GM19324 (cell line): ENCODE measurements around the gene BMP8B.

ENCODE experiments used
- ATAC-seq: cut with Tn5 transposase; IDR thresholded peaks from one replicate; pipeline ENCODE4 v1.9.1; 2021; ENCODE audit warnings: mild to moderate bottlenecking, moderate library complexity; ENCODE audit not compliant: unreplicated experiment, low FRiP score

The BMP8B gene

GRCh38 chr1:39729030-39729429 lies 59.6 kb downstream of the BMP8B start:
- ATAC-seq = no peak

DNA sequence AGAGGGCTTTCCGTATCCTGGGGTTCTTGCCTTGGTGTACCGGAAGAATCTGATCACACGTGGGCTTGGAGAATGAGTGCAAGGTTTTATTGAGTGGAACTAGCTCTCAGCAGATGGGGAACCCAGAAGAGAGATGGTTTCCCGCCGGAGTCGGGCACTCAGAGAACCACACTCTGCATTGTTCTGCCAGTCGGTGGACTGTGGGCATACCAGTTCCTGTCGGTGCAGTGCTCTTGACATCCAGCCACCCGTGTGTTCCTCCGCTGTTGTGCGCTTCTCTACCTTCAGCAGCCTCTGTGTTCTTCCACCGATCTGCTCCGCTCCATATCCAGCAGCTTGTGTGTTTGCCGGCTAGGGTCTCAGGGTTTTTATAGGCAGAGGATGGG lies 60.7 kb downstream of the BMP8B start:
- ATAC-seq = no peak

DNA sequence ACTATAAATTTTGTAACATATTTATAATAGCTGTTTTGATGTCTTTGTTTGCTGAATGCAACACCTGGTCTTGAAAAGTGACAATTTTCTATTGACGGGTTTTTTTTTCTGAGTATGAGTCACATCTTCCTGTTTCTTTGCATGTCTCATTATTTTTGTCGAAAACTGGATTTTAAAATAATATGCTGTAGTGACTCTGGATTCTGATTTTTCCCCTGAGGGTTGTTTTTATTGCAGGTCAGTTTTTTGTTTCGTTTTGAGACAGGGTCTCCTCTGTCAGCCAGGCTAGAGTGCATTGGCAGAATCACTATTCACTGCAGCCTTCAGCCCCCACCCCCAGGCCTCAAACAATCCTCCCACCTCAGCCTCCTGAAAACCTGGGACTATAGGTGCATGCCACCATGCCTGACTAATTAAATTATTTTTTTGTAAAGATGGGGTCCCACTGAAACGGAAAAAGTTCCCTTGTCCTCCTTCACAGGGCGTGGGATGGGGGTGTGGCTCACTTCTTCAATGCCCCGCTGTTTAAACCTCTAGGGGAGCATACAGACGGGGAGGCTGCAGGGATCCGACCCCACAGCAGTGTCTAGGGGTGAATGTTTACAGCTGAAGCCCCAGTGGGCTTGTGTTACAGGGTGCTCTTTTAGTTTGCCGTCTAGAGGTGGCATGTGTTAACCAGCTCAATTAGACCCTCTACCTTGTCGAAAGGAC lies 61.3 kb downstream of the BMP8B start:
- ATAC-seq = no peak

- no peak for ATAC-seq
These were observed 62.1 kb downstream of the BMP8B start for GRCh38 chr1:39726600-39726999.

DNA sequence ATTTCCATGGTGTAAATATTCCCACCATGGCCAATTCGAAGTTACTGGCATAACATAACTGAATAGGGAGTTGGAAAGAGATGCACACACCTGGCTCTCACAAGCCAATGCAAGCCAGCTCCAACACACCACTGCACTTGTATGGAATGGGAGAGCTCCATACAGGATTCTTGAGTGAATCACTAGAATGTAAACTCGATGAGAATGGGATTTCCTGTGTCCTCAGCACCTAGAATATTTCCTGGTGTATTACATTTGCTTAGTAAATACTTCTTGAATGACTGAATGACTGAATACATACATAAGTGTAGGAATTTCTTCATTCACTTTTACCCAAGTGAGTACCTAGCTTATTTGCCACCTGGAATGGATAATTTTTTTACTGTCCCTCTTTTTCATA lies 66.2 kb downstream of the BMP8B start:
- no peak for ATAC-seq

GRCh38 chr1:39721664-39722063 lies 67.0 kb downstream of the BMP8B start:
- ATAC-seq = no peak

GRCh38 chr1:39720094-39720999 lies 68.3 kb downstream of the BMP8B start:
- no peak for ATAC-seq

GRCh38 chr1:39717809-39718208 lies 70.9 kb downstream of the BMP8B start:
- ATAC-seq = no peak

DNA sequence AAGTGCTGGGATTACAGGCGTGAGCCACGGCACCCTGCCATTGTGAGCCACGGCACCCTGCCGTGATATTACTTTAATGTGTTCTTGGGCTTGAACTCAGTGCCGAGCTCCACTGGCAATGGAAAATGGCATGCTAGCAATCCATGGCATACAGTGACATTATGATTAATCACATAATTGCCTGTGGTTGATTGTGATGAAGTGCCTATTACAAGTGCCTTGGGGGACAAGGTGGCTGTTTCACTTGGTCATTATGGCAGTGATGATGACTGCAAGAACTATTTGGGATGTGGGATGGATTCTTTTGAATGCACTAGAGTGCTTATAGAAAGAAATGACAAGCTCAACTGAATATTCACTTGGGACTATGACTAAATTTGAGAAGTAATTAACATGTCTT lies 75.1 kb downstream of the BMP8B start:
- no peak for ATAC-seq

DNA sequence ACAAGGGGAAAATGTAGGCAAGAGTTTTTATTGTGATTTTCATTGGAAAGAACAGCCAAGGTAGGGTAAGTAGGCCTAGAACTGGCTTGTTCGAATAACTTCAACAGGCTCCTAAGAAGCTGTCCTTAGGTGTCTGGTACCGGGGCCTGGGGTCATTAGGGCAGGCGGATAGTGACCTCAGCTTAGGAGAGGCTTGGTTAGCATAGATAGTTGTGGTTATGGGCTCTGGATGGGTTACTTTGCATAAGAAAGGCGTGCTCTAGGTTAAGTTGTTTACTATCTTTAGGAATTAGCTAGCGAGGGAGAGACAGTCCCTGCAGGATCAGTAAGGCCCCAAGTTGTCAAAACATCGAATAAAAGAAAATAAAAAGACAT lies 76.7 kb downstream of the BMP8B start:
- ATAC-seq = no peak

DNA sequence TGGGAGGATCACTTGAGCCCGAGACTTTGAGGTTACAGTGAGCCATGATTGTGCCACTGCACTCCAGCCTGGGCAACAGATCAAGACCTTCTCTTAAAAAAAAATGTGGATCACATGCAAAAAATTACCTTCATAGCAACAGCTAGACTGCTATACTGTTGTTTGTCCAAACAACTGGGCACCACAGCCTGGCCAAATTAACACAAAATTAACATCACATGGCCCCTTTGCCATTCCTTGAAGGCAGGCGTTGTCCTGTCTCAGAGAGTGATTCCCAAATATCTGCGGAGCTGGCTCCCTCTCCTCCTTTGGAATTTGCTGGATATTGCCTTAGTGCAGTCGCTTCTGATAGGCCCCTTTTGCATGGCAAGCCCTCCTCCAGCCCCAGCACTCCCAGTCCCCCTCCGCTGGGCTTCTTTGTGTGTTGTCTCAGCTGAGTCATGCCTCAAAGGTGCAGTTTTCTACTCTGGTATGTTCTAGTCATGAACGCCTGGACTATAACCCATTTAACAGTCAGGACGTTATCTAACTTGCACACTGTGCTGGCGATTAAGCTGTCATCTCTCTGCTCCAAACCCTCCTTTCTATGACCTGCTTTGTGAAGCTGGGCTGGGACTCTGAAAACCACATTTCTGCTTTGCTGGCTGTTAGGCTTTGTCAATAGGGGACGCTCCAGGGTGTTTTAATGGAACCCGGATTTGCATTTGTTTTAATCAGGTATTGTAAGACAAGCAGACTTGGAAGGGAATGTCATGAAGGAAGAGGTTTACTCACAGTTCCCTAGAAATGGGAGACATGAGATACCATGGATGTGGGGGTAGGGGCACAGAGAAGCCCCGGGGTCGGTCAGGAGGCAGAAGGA lies 77.3 kb downstream of the BMP8B start:
- ATAC-seq = no peak

DNA sequence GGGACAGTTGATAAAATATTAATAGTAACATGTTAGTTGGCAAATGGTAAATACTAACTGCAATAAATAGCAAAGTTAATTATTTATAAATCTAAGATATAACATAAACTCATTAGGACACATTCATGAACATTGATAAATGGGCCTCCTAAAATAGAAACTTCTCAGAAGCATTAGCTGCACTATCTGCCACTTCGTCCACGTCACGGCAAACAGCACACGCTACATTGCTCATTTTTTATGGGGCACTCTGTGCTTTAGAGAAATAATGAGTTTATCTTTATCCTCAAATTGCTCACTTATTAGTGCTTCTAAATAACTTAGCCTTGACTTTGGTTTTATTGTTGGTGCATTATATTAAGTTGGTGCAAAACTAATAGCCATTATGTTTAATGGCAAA lies 81.2 kb downstream of the BMP8B start:
- no peak for ATAC-seq
